SU-DHL-6 (cell line): Measurements from ENCODE around the gene PLSCR5.

Experiments used
- EZH2phosphoT487 ChIP-seq: fragments of 200-600 bp; sonication (generic), shearing (Covaris generic); conservative IDR thresholded peaks from 2 replicates; pipeline ENCODE4 v1.6.1; 2018; ENCODE audit warnings: mild to moderate bottlenecking, antibody characterized with exemption, low read length, moderate library complexity, mixed read lengths
- TF ChIP-seq, protein P1 (sequence below): fragments of 200-600 bp; sonication (generic); IDR thresholded peaks from one replicate; pipeline ENCODE4 v1.5.1; 2017; ENCODE audit warnings: antibody characterized with exemption, mild to moderate bottlenecking, low read length, moderate library complexity; ENCODE audit not compliant: insufficient read depth, poor library complexity, severe bottlenecking

DNA sequence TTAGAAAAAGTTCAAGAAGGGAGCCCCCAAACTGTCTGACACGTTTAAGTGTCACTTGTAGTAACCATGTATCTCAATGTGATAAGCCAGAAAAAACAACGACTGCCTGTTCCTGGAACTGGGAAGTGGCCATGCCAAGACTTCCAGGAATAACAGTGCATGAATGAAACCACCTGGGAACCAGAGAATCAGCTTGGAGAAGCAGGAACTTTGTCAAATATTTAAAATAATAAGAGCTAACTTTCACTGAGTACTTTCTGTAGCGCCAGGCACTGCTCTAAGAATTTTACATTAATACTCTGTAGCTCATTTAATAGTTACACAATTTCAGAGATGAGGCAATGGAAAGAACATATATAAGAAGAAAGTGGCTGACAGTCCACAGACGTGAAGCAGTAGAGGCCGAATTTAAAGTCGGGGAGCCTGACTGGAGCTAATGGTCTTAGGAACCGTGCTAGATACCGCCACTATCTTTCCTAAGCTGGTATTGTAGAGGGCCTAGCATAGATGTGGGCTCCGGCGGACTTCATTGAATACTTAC, 61.6 kb downstream of the PLSCR5 start:
- TF ChIP-seq, protein P1, sequence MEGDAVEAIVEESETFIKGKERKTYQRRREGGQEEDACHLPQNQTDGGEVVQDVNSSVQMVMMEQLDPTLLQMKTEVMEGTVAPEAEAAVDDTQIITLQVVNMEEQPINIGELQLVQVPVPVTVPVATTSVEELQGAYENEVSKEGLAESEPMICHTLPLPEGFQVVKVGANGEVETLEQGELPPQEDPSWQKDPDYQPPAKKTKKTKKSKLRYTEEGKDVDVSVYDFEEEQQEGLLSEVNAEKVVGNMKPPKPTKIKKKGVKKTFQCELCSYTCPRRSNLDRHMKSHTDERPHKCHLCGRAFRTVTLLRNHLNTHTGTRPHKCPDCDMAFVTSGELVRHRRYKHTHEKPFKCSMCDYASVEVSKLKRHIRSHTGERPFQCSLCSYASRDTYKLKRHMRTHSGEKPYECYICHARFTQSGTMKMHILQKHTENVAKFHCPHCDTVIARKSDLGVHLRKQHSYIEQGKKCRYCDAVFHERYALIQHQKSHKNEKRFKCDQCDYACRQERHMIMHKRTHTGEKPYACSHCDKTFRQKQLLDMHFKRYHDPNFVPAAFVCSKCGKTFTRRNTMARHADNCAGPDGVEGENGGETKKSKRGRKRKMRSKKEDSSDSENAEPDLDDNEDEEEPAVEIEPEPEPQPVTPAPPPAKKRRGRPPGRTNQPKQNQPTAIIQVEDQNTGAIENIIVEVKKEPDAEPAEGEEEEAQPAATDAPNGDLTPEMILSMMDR: no peak
- TF ChIP-seq EZH2phosphoT487: no peak
